Jurkat, Clone E6-1 (cell line): Measurements from ENCODE around the gene RAPH1.
"Not testable (repeated sequence)": the region's sequence is repeated elsewhere in the genome, so short reads cannot be mapped to it uniquely, and the experiment has no call there.

Source experiments
- DNase-seq: peaks from one replicate; pipeline ENCODE4 v3.0.0-alpha.2; 2011; ENCODE audit warnings: low read depth, low spot score
- H3K4me3 ChIP-seq: 2 replicates; pipeline ENCODE4 v1.5.1; 2011; ENCODE audit warnings: mild to moderate bottlenecking, low read length, control low read depth, moderate library complexity

RAPH1 gene

GRCh38 chr2:203444738-203445137 lies 90.4 kb downstream of the RAPH1 start:
- no peak overlapping the region for H3K4me3 ChIP-seq
- no peak for DNase-seq

- no peak for DNase-seq
- H3K4me3 ChIP-seq, result no peak overlapping the region
Measured at GRCh38 chr2:203442463-203442862, 92.6 kb downstream of the RAPH1 start.

GRCh38 chr2:203441463-203441862 lies 93.6 kb downstream of the RAPH1 start:
- H3K4me3 ChIP-seq, result no peak overlapping the region
- no peak for DNase-seq

GRCh38 chr2:203440671-203441070 lies 94.4 kb downstream of the RAPH1 start:
- H3K4me3 ChIP-seq, result no peak overlapping the region
- DNase-seq, result no peak

- no peak overlapping the region for H3K4me3 ChIP-seq
- no peak for DNase-seq
Measured at GRCh38 chr2:203438528-203438927, 96.6 kb downstream of the RAPH1 start.

GRCh38 chr2:203437511-203437910 lies 97.6 kb downstream of the RAPH1 start:
- no peak overlapping the region for H3K4me3 ChIP-seq
- DNase-seq, result no peak

- no peak for DNase-seq
- H3K4me3 ChIP-seq, result no peak overlapping the region
Measured at GRCh38 chr2:203436496-203436895, 98.6 kb downstream of the RAPH1 start.

- peak; percentile 32 for DNase-seq
- no peak overlapping the region for H3K4me3 ChIP-seq
Measured at GRCh38 chr2:203432811-203433210, 102.3 kb downstream of the RAPH1 start.

- DNase-seq, result no peak
Measured at GRCh38 chr2:203431391-203432185, 103.5 kb downstream of the RAPH1 start.

GRCh38 chr2:203429643-203430042 lies 105.5 kb downstream of the RAPH1 start:
- DNase-seq, H3K4me3 ChIP-seq: not testable (repeated sequence)

More at GRCh38 chr2:203431391-203432185, 103.5 kb downstream of the RAPH1 start:
- no peak overlapping the region for H3K4me3 ChIP-seq

- H3K4me3 ChIP-seq, result no peak overlapping the region
- no peak for DNase-seq
Measured at GRCh38 chr2:203427061-203427460, 108.0 kb downstream of the RAPH1 start.

- H3K4me3 ChIP-seq, result no peak overlapping the region
- DNase-seq, result no peak
Measured at GRCh38 chr2:203418271-203418670, 116.8 kb downstream of the RAPH1 start.

- DNase-seq, result no peak
- H3K4me3 ChIP-seq, result no peak overlapping the region
Measured at GRCh38 chr2:203413796-203414195, 121.3 kb downstream of the RAPH1 start.

GRCh38 chr2:203412546-203413331 lies 122.4 kb downstream of the RAPH1 start:
- no peak for DNase-seq

GRCh38 chr2:203407496-203407895 lies 127.6 kb downstream of the RAPH1 start:
- no peak overlapping the region for H3K4me3 ChIP-seq
- DNase-seq, result no peak

More at GRCh38 chr2:203412546-203413331, 122.4 kb downstream of the RAPH1 start:
- no peak overlapping the region for H3K4me3 ChIP-seq

GRCh38 chr2:203404996-203405395 lies 130.1 kb downstream of the RAPH1 start:
- no peak for DNase-seq
- H3K4me3 ChIP-seq, result no peak overlapping the region

GRCh38 chr2:203400805-203401585 lies 134.1 kb downstream of the RAPH1 start:
- DNase-seq, result no peak
- no peak overlapping the region for H3K4me3 ChIP-seq

- H3K4me3 ChIP-seq, result no peak overlapping the region
- no peak for DNase-seq
Measured at GRCh38 chr2:203399031-203399430, 136.1 kb downstream of the RAPH1 start.

GRCh38 chr2:203396667-203397066 lies 138.4 kb downstream of the RAPH1 start:
- DNase-seq, result no peak
- no peak overlapping the region for H3K4me3 ChIP-seq

- H3K4me3 ChIP-seq, result no peak overlapping the region
- no peak for DNase-seq
Measured at GRCh38 chr2:203395858-203396257, 139.2 kb downstream of the RAPH1 start.
